Adrenal gland (tissue), 5 donors: ENCODE results near the gene PLA2G2E.

Source experiments
- CTCF ChIP-seq, 6 experiments: fragments of 450-650 bp in 4 of 6; fragments of 200-600 bp in 2 of 6; sonication (generic) in 1 of 6; IDR thresholded peaks; 1 replicate in 5 of 6; 2 replicates in 1 of 6; pipeline versions ENCODE4 v1.5.1 to v1.8.0; 2016 to 2021; ENCODE audit warnings: antibody characterized with exemption in 6 of 6, mild to moderate bottlenecking in 2 of 6, moderate library complexity in 1 of 6
- POLR2A ChIP-seq, 2 donors: fragments of 450-650 bp; IDR thresholded peaks; one replicate each; pipeline ENCODE4 v1.6.1; 2017; ENCODE audit warnings: antibody characterized with exemption in 2 of 2, mild to moderate bottlenecking in 2 of 2, moderate library complexity in 1 of 2
- donor health status: DM: no; HTN: no; CAD: no.

GRCh38 chr1:19940486-19941205, 17.2 kb upstream of the PLA2G2E start:
- TF ChIP-seq CTCF (IDR thresholded peaks at IDR 0.05) (no peak), POLR2A (IDR thresholded peaks at IDR 0.05) (no peak)
